GM18909 (cell line): ENCODE measurements around the gene FLVCR2.
A peak's percentile ranks its signal among the peaks of the same experiment; 100 is the strongest.

ENCODE experiments used
- ATAC-seq: cut with Tn5 transposase; IDR thresholded peaks from one replicate; pipeline ENCODE4 v1.9.1; 2021; ENCODE audit warnings: mild to moderate bottlenecking; ENCODE audit not compliant: unreplicated experiment, poor library complexity

Gene FLVCR2

GRCh38 chr14:75553761-75554364 is 24.6 kb upstream of the FLVCR2 start:
- ATAC-seq: no peak

GRCh38 chr14:75554482-75554881 is 23.9 kb upstream of the FLVCR2 start:
- ATAC-seq: no peak

GRCh38 chr14:75558440-75558839 is 20.0 kb upstream of the FLVCR2 start:
- ATAC-seq: no peak

GRCh38 chr14:75559045-75559444 is 19.4 kb upstream of the FLVCR2 start:
- ATAC-seq: no peak

- no peak for ATAC-seq
Observed at GRCh38 chr14:75559451-75560222, 18.8 kb upstream of the FLVCR2 start.

- ATAC-seq: no peak
Observed at GRCh38 chr14:75561013-75561432, 17.4 kb upstream of the FLVCR2 start.

- no peak for ATAC-seq
Observed at GRCh38 chr14:75562089-75562488, 16.3 kb upstream of the FLVCR2 start.

- ATAC-seq: no peak
Observed at GRCh38 chr14:75562489-75562888, 15.9 kb upstream of the FLVCR2 start.

- no peak for ATAC-seq
Observed at GRCh38 chr14:75563931-75564330, 14.5 kb upstream of the FLVCR2 start.

- no peak for ATAC-seq
Observed at GRCh38 chr14:75565056-75565455, 13.4 kb upstream of the FLVCR2 start.

GRCh38 chr14:75566321-75566720 is 12.1 kb upstream of the FLVCR2 start:
- ATAC-seq: no peak

- ATAC-seq: no peak
Observed at GRCh38 chr14:75566752-75567151, 11.7 kb upstream of the FLVCR2 start.

GRCh38 chr14:75568140-75568539 is 10.3 kb upstream of the FLVCR2 start:
- no peak for ATAC-seq

- no peak for ATAC-seq
Observed at GRCh38 chr14:75568791-75569190, 9.6 kb upstream of the FLVCR2 start.

- ATAC-seq: no peak
Observed at GRCh38 chr14:75570797-75571196, 7.6 kb upstream of the FLVCR2 start.

- no peak for ATAC-seq
Observed at GRCh38 chr14:75572104-75572503, 6.3 kb upstream of the FLVCR2 start.

GRCh38 chr14:75577090-75577489 is 1.3 kb upstream of the FLVCR2 start:
- ATAC-seq: no peak

- peak; percentile 83 for ATAC-seq
Observed at GRCh38 chr14:75577729-75578101, 705 bp upstream of the FLVCR2 start.

- peak; percentile 10 for ATAC-seq
Observed at GRCh38 chr14:75578786-75579337, 442 bp downstream of the FLVCR2 start.

- ATAC-seq: no peak
Observed at GRCh38 chr14:75579338-75579864, 981 bp downstream of the FLVCR2 start.

- ATAC-seq: no peak
Observed at GRCh38 chr14:75579882-75580281, 1.5 kb downstream of the FLVCR2 start.
